H1 (cell line): ENCODE data around the gene ATG2B. TPM values are rescaled to one million over a fixed set of nuclear protein-coding genes. Genes with fewer than 3 reads are reported as not detected.

Experiments used
- CTCF ChIA-PET: fragments of 300-600 bp; sonication (Branson Sonifier 250); formaldehyde crosslinking; loops from one replicate; lab custom pipeline; 2021; ENCODE audit not compliant: partially characterized antibody; lab: Charles Lee
- POLR2A ChIA-PET: fragments of 300-600 bp; sonication (Branson Sonifier 250); formaldehyde crosslinking; loops from one replicate; lab custom pipeline; 2021; ENCODE audit warnings: inconsistent platforms; ENCODE audit not compliant: partially characterized antibody; lab: Charles Lee
- DNase-seq, 2 experiments: peaks; one replicate each; pipeline versions ENCODE4 v3.0.0 to v3.0.0-alpha.2; 2010 to 2022; ENCODE audit warnings: low spot score in 2 of 2, low read depth in 1 of 2, mixed read lengths in 1 of 2
- FAIRE-seq: peaks from 2 replicates; lab custom pipeline; 2011; peaks lifted over from hg19 to GRCh38; lab: Jason Lieb, UNC
- H2AFZ ChIP-seq: 2 replicates; pipeline ENCODE4 v1.8.1; 2012; ENCODE audit warnings: low read length, inconsistent platforms
- H2AK5ac ChIP-seq: 2 replicates; pipeline ENCODE4 v1.6.1; 2013; ENCODE audit warnings: low read depth, low read length
- H2BK120ac ChIP-seq: replicated peaks from 2 replicates; pipeline ENCODE3; 2013; ENCODE audit warnings: low read depth, low read length, inconsistent platforms
- H2BK12ac ChIP-seq: 2 replicates; pipeline ENCODE4 v1.6.1; 2013; ENCODE audit warnings: low read depth, low read length
- H2BK15ac ChIP-seq: 2 replicates; pipeline ENCODE4 v1.6.1; 2013; ENCODE audit warnings: low read length
- H2BK20ac ChIP-seq: 2 replicates; pipeline ENCODE4 v1.6.1; 2013; ENCODE audit warnings: low read length
- H2BK5ac ChIP-seq: 2 replicates; pipeline ENCODE4 v1.6.1; 2013; ENCODE audit warnings: low read depth, low read length
- H3K14ac ChIP-seq: 2 replicates; pipeline ENCODE4 v1.6.1; 2013; ENCODE audit warnings: inconsistent platforms; ENCODE audit not compliant: insufficient read length
- H3K18ac ChIP-seq: 2 replicates; pipeline ENCODE4 v1.6.1; 2013; ENCODE audit warnings: low read length; ENCODE audit errors: extremely low read depth
- H3K23ac ChIP-seq: 2 replicates; pipeline ENCODE4 v1.6.1; 2013; ENCODE audit warnings: inconsistent platforms; ENCODE audit not compliant: insufficient read length
- H3K23me2 ChIP-seq: 2 replicates; pipeline ENCODE4 v1.6.1; 2013; ENCODE audit warnings: low read depth, low read length
- H3K27ac ChIP-seq: 2 replicates; pipeline ENCODE4 v1.6.1; 2011; ENCODE audit warnings: low read depth, low read length, inconsistent platforms
- H3K27me3 ChIP-seq, 4 experiments: replicated peaks in 1 of 4; 1 replicate in 1 of 4; 2 replicates in 3 of 4; pipeline versions ENCODE4 v1.6.1 to v1.8.1; 2011 to 2013; ENCODE audit warnings: low read length in 3 of 4, mild to moderate bottlenecking in 3 of 4, inconsistent platforms in 2 of 4, mixed read lengths in 2 of 4, moderate library complexity in 1 of 4; ENCODE audit not compliant: control insufficient read depth in 3 of 4, insufficient read depth in 3 of 4; ENCODE audit errors: extremely low read depth in 1 of 4
- H3K36me3 ChIP-seq, 4 experiments: 2 replicates each; pipeline versions ENCODE4 v1.6.1 to v1.8.1; 2011 to 2013; ENCODE audit warnings: mild to moderate bottlenecking in 4 of 4, low read length in 3 of 4, moderate library complexity in 2 of 4, control low read depth in 1 of 4, inconsistent platforms in 1 of 4; ENCODE audit not compliant: insufficient read depth in 4 of 4, control insufficient read depth in 2 of 4
- H3K4ac ChIP-seq: replicated peaks from 2 replicates; pipeline ENCODE3; 2013; ENCODE audit warnings: low read length, low read depth, mixed read lengths, inconsistent platforms; ENCODE audit not compliant: insufficient read length
- H3K4me1 ChIP-seq, 4 experiments: replicated peaks in 1 of 4; 1 replicate in 1 of 4; 2 replicates in 3 of 4; pipeline versions ENCODE4 v1.6.1 to v1.8.1; 2011 to 2013; ENCODE audit warnings: low read length in 3 of 4, inconsistent platforms in 2 of 4, mixed read lengths in 1 of 4; ENCODE audit not compliant: insufficient read depth in 4 of 4, control insufficient read depth in 3 of 4
- H3K4me2 ChIP-seq, 2 experiments: 2 replicates each; pipeline versions ENCODE4 v1.6.1 to v1.8.1; 2011 to 2013; ENCODE audit warnings: low read depth in 2 of 2, low read length in 2 of 2, control low read depth in 1 of 2, inconsistent platforms in 1 of 2, mild to moderate bottlenecking in 1 of 2; ENCODE audit not compliant: insufficient read depth in 1 of 2
- H3K4me3 ChIP-seq, 4 experiments: fragments of 200-600, 300-600 bp in 1 of 4; sonication (generic), shearing (Covaris generic), sonication (Bioruptor Twin) in 1 of 4; 2 replicates each; pipeline versions ENCODE4 v1.5.1 to v1.8.1; 2011 to 2016; ENCODE audit warnings: low read length in 4 of 4, low read depth in 3 of 4, control low read depth in 2 of 4, inconsistent platforms in 2 of 4, mild to moderate bottlenecking in 2 of 4, mixed read lengths in 1 of 4, moderate library complexity in 1 of 4; ENCODE audit not compliant: insufficient read depth in 2 of 4; ENCODE audit errors: extremely low read depth in 1 of 4
- H3K56ac ChIP-seq: replicated peaks from 2 replicates; pipeline ENCODE3; 2013; ENCODE audit warnings: low read depth, mild to moderate bottlenecking, mixed read lengths, low read length, inconsistent platforms; ENCODE audit not compliant: insufficient read length
- H3K79me1 ChIP-seq: 2 replicates; pipeline ENCODE4 v1.6.1; 2013; ENCODE audit warnings: low read depth, low read length, control low read depth
- H3K79me2 ChIP-seq, 2 experiments: 2 replicates each; pipeline versions ENCODE4 v1.6.1 to v1.8.1; 2012 to 2013; ENCODE audit warnings: low read length in 2 of 2, mild to moderate bottlenecking in 2 of 2, inconsistent platforms in 1 of 2; ENCODE audit not compliant: insufficient read depth in 2 of 2, control insufficient read depth in 1 of 2
- H3K9ac ChIP-seq, 4 experiments: replicated peaks in 1 of 4; 1 replicate in 1 of 4; 2 replicates in 3 of 4; pipeline versions ENCODE4 v1.6.1 to v1.8.1; 2011 to 2013; ENCODE audit warnings: low read depth in 3 of 4, low read length in 3 of 4, control low read depth in 2 of 4, mild to moderate bottlenecking in 2 of 4, moderate library complexity in 2 of 4, inconsistent platforms in 1 of 4; ENCODE audit errors: extremely low read depth in 1 of 4
- H3K9me3 ChIP-seq, 2 experiments: 2 replicates each; pipeline versions ENCODE4 v1.6.1 to v1.8.1; 2012 to 2013; ENCODE audit warnings: mild to moderate bottlenecking in 2 of 2, moderate library complexity in 2 of 2, control low read depth in 1 of 2, inconsistent platforms in 1 of 2, low read depth in 1 of 2, low read length in 1 of 2, mixed read lengths in 1 of 2; ENCODE audit not compliant: insufficient read depth in 2 of 2
- H4K20me1 ChIP-seq, 2 experiments: replicated peaks in 1 of 2; 2 replicates each; pipeline versions ENCODE3 to v1.8.1; 2011 to 2013; ENCODE audit warnings: inconsistent platforms in 2 of 2, low read length in 2 of 2, mild to moderate bottlenecking in 1 of 2; ENCODE audit not compliant: insufficient read depth in 2 of 2, control insufficient read depth in 1 of 2
- H4K5ac ChIP-seq: 2 replicates; pipeline ENCODE4 v1.6.1; 2013; ENCODE audit warnings: low read length, low read depth, mixed read lengths, inconsistent platforms; ENCODE audit not compliant: insufficient read length
- H4K8ac ChIP-seq: 2 replicates; pipeline ENCODE4 v1.8.0; 2013; ENCODE audit warnings: mild to moderate bottlenecking, moderate library complexity, low read length, inconsistent platforms; ENCODE audit not compliant: insufficient read depth; ENCODE audit errors: extremely low read depth
- H4K91ac ChIP-seq: replicated peaks from 2 replicates; pipeline ENCODE3; 2013; ENCODE audit warnings: low read length, mixed read lengths, inconsistent platforms; ENCODE audit not compliant: insufficient read length
- MAFK ChIP-seq: IDR thresholded peaks from 2 replicates; pipeline ENCODE4 v1.6.1; 2012; ENCODE audit warnings: low read depth, mild to moderate bottlenecking, improper control_type of control experiment, low read length
- WGBS, 2 experiments: shearing (Covaris generic) in 1 of 2; methylation state at CpG; one replicate each; pipeline versions ENCODE4 v1.1.6 to v1.1.7; 2013 to 2015; ENCODE audit warnings: low lambda C conversion rate in 2 of 2, mixed read lengths in 2 of 2, inconsistent platforms in 1 of 2, low coverage in 1 of 2, missing lambda C conversion rate in 1 of 2; ENCODE audit not compliant: insufficient replicate concordance in 2 of 2, insufficient coverage in 1 of 2, insufficient read length in 1 of 2; ENCODE audit errors: extremely low coverage in 1 of 2, missing lambda C conversion rate in 1 of 2; 5-methylcytosine and 5-hydroxymethylcytosine counted together
- polyA plus RNA-seq, 7 experiments: library from polyadenylated mRNA; depleted of rRNA in 3 of 7; stranded (reverse) in 5 of 7; unstranded in 2 of 7; fragments of >200 nt in 5 of 7; fragments of 200-250 nt in 2 of 7; gene quantifications; 1 replicate in 5 of 7; 2 replicates in 1 of 7; 4 replicates in 1 of 7; pipeline versions ENCODE4 v1.2.1 to v1.2.3, GENCODE V29; 2011 to 2013; ENCODE audit warnings: missing spikeins in 2 of 7, mixed read lengths in 2 of 7
- total RNA-seq: library from RNA; stranded (reverse); fragmentation: NEBNext Ultra II Directional; extraction: Animal tissue kit (Norgen Biotek cat#: 25700); gene quantifications from 2 replicates; pipeline ENCODE4 v1.2.1, GENCODE V29; 2021
- TF ChIP-seq, protein P1 (sequence below): IDR thresholded peaks from 2 replicates; pipeline ENCODE4 v1.6.1; 2011; ENCODE audit warnings: low read depth, mild to moderate bottlenecking, low read length; ENCODE audit not compliant: insufficient read depth
- TF ChIP-seq, protein P2 (sequence below): IDR thresholded peaks from 2 replicates; pipeline ENCODE4 v1.6.1; 2012; ENCODE audit warnings: low read length, inconsistent platforms
- TF ChIP-seq, protein P3 (sequence below), 3 experiments: IDR thresholded peaks; 1 replicate in 2 of 3; 2 replicates in 1 of 3; pipeline versions ENCODE4 v1.5.1 to v1.6.1; 2011; ENCODE audit warnings: low read length in 3 of 3, mild to moderate bottlenecking in 3 of 3, inconsistent platforms in 2 of 3, low read depth in 1 of 3, moderate library complexity in 1 of 3; ENCODE audit not compliant: insufficient read depth in 1 of 3; ENCODE audit errors: control extremely low read depth in 1 of 3

Gene ATG2B
- total and polyA plus RNA-seq, 2 of the 8 experiments (the other 6 are each of a cell fraction or from before 2014, with no cell fraction given): 4.6 to 14.4 TPM

DNA sequence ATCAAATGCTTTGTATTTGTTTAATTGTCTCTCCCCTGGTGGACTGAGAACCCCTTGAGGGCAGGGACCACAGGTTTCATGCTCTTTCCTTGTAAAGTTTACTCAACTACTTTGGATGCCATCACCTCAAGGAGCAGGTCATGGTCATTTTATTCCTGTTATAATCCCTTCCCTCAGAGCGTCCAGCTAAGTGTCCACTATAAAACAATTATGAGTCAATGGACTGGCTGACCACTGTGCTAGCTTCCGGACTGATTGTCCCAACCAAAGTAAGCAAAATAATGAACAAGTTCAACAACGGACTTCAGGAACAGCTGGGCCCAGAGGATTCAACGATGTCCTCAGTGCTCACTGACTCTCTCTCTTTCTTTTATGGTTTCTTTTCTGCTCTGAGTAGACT, 47.0 kb upstream of the ATG2B start:
- Histone ChIP-seq H2BK12ac (no peak overlapping the region), H2AK5ac (no peak overlapping the region), H3K56ac (no peak overlapping the region), H4K91ac (no peak overlapping the region), H3K79me2 (no peaks in the 10 kb centered on the region), H3K23me2 (no peaks in the 10 kb centered on the region), H3K27ac (no peak overlapping the region), H2AFZ (no peak overlapping the region), H2BK5ac (no peak overlapping the region), H3K4me1 (no peaks in the 10 kb centered on the region), H2BK120ac (no peak overlapping the region), H4K8ac (no peak overlapping the region), H3K4me2 (no peak overlapping the region), H3K4ac (no peak overlapping the region), H3K23ac (no peak overlapping the region), H3K79me1 (no peaks in the 10 kb centered on the region), H3K9me3 (no peaks in the 10 kb centered on the region), H2BK20ac (no peak overlapping the region), H3K14ac (no peak overlapping the region), H4K5ac (no peak overlapping the region), H2BK15ac (no peak overlapping the region), H4K20me1 (no peaks in the 10 kb centered on the region), H3K27me3 (no peaks in the 10 kb centered on the region), H3K36me3 (no peaks in the 10 kb centered on the region), H3K9ac (no peak overlapping the region), H3K4me3 (no peak overlapping the region), H3K18ac (no peak overlapping the region)
- FAIRE-seq: no peak
- WGBS, 2 experiments: 87% methylated on average over 4 of the region's 4 CpGs; no CpG with 5 or more reads in 1 of the 2 experiments
- TF ChIP-seq MAFK: no peak
- TF ChIP-seq, protein P1, sequence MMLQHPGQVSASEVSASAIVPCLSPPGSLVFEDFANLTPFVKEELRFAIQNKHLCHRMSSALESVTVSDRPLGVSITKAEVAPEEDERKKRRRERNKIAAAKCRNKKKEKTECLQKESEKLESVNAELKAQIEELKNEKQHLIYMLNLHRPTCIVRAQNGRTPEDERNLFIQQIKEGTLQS: no peak
- TF ChIP-seq, protein P2, sequence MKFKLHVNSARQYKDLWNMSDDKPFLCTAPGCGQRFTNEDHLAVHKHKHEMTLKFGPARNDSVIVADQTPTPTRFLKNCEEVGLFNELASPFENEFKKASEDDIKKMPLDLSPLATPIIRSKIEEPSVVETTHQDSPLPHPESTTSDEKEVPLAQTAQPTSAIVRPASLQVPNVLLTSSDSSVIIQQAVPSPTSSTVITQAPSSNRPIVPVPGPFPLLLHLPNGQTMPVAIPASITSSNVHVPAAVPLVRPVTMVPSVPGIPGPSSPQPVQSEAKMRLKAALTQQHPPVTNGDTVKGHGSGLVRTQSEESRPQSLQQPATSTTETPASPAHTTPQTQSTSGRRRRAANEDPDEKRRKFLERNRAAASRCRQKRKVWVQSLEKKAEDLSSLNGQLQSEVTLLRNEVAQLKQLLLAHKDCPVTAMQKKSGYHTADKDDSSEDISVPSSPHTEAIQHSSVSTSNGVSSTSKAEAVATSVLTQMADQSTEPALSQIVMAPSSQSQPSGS: no peak
- TF ChIP-seq, protein P3, sequence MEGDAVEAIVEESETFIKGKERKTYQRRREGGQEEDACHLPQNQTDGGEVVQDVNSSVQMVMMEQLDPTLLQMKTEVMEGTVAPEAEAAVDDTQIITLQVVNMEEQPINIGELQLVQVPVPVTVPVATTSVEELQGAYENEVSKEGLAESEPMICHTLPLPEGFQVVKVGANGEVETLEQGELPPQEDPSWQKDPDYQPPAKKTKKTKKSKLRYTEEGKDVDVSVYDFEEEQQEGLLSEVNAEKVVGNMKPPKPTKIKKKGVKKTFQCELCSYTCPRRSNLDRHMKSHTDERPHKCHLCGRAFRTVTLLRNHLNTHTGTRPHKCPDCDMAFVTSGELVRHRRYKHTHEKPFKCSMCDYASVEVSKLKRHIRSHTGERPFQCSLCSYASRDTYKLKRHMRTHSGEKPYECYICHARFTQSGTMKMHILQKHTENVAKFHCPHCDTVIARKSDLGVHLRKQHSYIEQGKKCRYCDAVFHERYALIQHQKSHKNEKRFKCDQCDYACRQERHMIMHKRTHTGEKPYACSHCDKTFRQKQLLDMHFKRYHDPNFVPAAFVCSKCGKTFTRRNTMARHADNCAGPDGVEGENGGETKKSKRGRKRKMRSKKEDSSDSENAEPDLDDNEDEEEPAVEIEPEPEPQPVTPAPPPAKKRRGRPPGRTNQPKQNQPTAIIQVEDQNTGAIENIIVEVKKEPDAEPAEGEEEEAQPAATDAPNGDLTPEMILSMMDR (IDR thresholded peaks at IDR 0.05; ENCODE audit: control extremely low read depth in 1 of 3, insufficient read depth in 1 of 3, low read depth in 1 of 3, low read length in 3 of 3): no peak
- CTCF ChIA-PET: interaction anchor here (0.6 to 0.9 kb wide), 2 partner anchors 13 to 80 kb away, joined by 3 read pairs; no protein-coding TSS in a partner anchor
- POLR2A ChIA-PET: interaction anchor here (1.0 kb wide), 1 partner anchor 9 kb away, joined by 3 read pairs; no protein-coding TSS in a partner anchor
- no peak for DNase-seq
